Right lobe of liver (tissue), 6 donors: Measurements from ENCODE around the gene VWA8. TPM values are rescaled to one million over a fixed set of nuclear protein-coding genes. Genes with fewer than 3 reads are reported as not detected.
A peak's percentile ranks its signal among the peaks of the same experiment; 100 is the strongest.
"Not testable (repeated sequence)": the region's sequence is repeated elsewhere in the genome, so short reads cannot be mapped to it uniquely, and the experiment has no call there.

ENCODE experiments used
- ATAC-seq, 4 donors: fragments of 200-7000 bp; cut with Tn5 transposase; one replicate each; pipeline ENCODE4 v1.9.1; 2020; ENCODE audit warnings: mild to moderate bottlenecking in 4 of 4, moderate library complexity in 4 of 4
- DNase-seq, 3 donors: peaks; one replicate each; pipeline ENCODE4 v3.0.0-alpha.2; 2020
- H3K27ac ChIP-seq, 3 donors: fragments of 200-600 bp; one replicate each; pipeline ENCODE4 v1.8.0; 2022
- H3K27me3 ChIP-seq, 2 donors: fragments of 200-600 bp; one replicate each; pipeline ENCODE4 v1.8.0; 2022
- H3K36me3 ChIP-seq, 4 donors: fragments of 200-600 bp; sonication (generic) in 1 of 4; one replicate each; pipeline versions ENCODE4 v1.5.1 to v1.8.0; 2017 to 2022; ENCODE audit warnings: control low read depth in 1 of 4
- H3K4me1 ChIP-seq, 4 donors: fragments of 200-600 bp; sonication (generic) in 1 of 4; one replicate each; pipeline versions ENCODE4 v1.5.1 to v1.8.0; 2017 to 2022; ENCODE audit warnings: control low read depth in 1 of 4
- H3K4me3 ChIP-seq, 3 donors: fragments of 200-600 bp; one replicate each; pipeline ENCODE4 v1.8.0; 2022
- H3K9me3 ChIP-seq, 4 donors: fragments of 200-600 bp; sonication (generic) in 1 of 4; one replicate each; pipeline versions ENCODE4 v1.5.1 to v1.8.0; 2017 to 2022; ENCODE audit warnings: control low read depth in 1 of 4
- CTCF ChIP-seq, 4 donors: fragments of 200-600 bp in 3 of 4; fragments of 450-650 bp in 1 of 4; IDR thresholded peaks; one replicate each; pipeline versions ENCODE4 v1.5.1 to v1.8.0; 2016 to 2022; ENCODE audit warnings: antibody characterized with exemption in 4 of 4, mild to moderate bottlenecking in 2 of 4
- POLR2A ChIP-seq: fragments of 450-650 bp; IDR thresholded peaks from one replicate; pipeline ENCODE4 v1.6.1; 2017; ENCODE audit warnings: antibody characterized with exemption, mild to moderate bottlenecking
- WGBS: methylation state at CpG from one replicate; pipeline ENCODE4 v1.1.6; 2018; ENCODE audit warnings: low coverage, low lambda C conversion rate; ENCODE audit not compliant: insufficient coverage; ENCODE audit errors: missing lambda C conversion rate; 5-methylcytosine and 5-hydroxymethylcytosine counted together
- intact Hi-C, 2 donors: fragments of 100-400 bp; cut with DNase I; formaldehyde crosslinking; loops; one replicate each; pipeline versions ENCODE4 v1.11.2 to v1.14.1; 2022
- total RNA-seq, 6 experiments: library from RNA; depleted of rRNA in 2 of 6; stranded (reverse); fragments of >200 nt in 2 of 6; fragmentation: NEBNext Ultra II Directional in 3 of 6; extraction: Animal tissue kit (Norgen Biotek cat#: 25700) in 3 of 6; gene quantifications; one replicate each; pipeline versions ENCODE4 v1.1.0 to v1.2.4, GENCODE V29; 2016 to 2023
- donor health status: DM: no; HTN: yes; CAD: no.
- donor health status: DM: no; HTN: no; CAD: no.
- donor health status: DM: no; HTN: no; CAD: no.
- donor health status: DM: no; HTN: yes; CAD: no.
- donor health status: DM: no; HTN: yes; CAD: no.

VWA8 gene
- total RNA-seq, 6 experiments from 2014 or later = 19.4 to 33.8 (median 30.8) TPM

- Histone ChIP-seq H3K27me3 (no peaks in the 10 kb centered on the region), H3K27ac (peak overlapping the region in 1 of 3 donors; percentile 10), H3K4me1 (peaks cover 0 to 5% (median 0%) of the 10 kb centered on the region in 4 donors), H3K9me3 (no peaks in the 10 kb centered on the region), H3K4me3 (no peak overlapping the region), H3K36me3 (no peaks in the 10 kb centered on the region)
- TF ChIP-seq CTCF (IDR thresholded peaks at IDR 0.05) (no peak), POLR2A (no peak)
- DNase-seq (no peak), ATAC-seq (peak in 1 of 4 donors; percentile 38)
- intact Hi-C loops = no loop called here
- WGBS = 84% methylated on average over 4 of the region's 6 CpGs
Observed at GRCh38 chr13:41622432-41623429, 338.2 kb downstream of the VWA8 start.

GRCh38 chr13:41621716-41622431, 339.0 kb downstream of the VWA8 start:
- no peaks in the 10 kb centered on the region for H3K9me3 ChIP-seq
- intact Hi-C loops = no loop called here
- H3K4me1 ChIP-seq = peaks cover 0 to 5% (median 0%) of the 10 kb centered on the region in 4 donors
- no peaks in the 10 kb centered on the region for H3K36me3 ChIP-seq
- DNase-seq = peak in 1 of 3 donors; percentile 59
- no peaks in the 10 kb centered on the region for H3K27me3 ChIP-seq
- H3K27ac ChIP-seq = peak overlapping the region in 1 of 3 donors; percentile 26
- TF ChIP-seq POLR2A (no peak), CTCF (IDR thresholded peaks at IDR 0.05) (no peak)
- no peak overlapping the region for H3K4me3 ChIP-seq
- 83% methylated on average over 5 of the region's 5 CpGs for WGBS
- ATAC-seq = peak in 3 of 4 donors; percentile 29 to 70 (median 48)

GRCh38 chr13:41617633-41618032, 343.3 kb downstream of the VWA8 start:
- H3K9me3 ChIP-seq, H3K4me3 ChIP-seq, H3K4me1 ChIP-seq, H3K27me3 ChIP-seq, DNase-seq, intact Hi-C loops, ATAC-seq, H3K27ac ChIP-seq: not testable (repeated sequence)
- peaks cover 0 to 13% (median 0%) of the 10 kb centered on the region in 4 donors for H3K36me3 ChIP-seq
- WGBS = 95% methylated on average over 5 of the region's 5 CpGs

- TF ChIP-seq POLR2A (no peak), CTCF (IDR thresholded peaks at IDR 0.05) (no peak)
- Histone ChIP-seq H3K4me1 (peaks cover 0 to under 1% (median 0%) of the 10 kb centered on the region in 4 donors), H3K27ac (no peak overlapping the region), H3K27me3 (no peaks in the 10 kb centered on the region), H3K9me3 (no peaks in the 10 kb centered on the region), H3K36me3 (peaks cover 0 to 17% (median 2%) of the 10 kb centered on the region in 4 donors), H3K4me3 (no peak overlapping the region)
- DNase-seq (no peak), ATAC-seq (no peak)
- WGBS = 85% methylated on average over 2 of the region's 3 CpGs
- intact Hi-C loops = no loop called here
Observed at GRCh38 chr13:41616151-41616550, 344.8 kb downstream of the VWA8 start.

- no peak overlapping the region for H3K27ac ChIP-seq
- ATAC-seq (no peak), DNase-seq (no peak)
- no peak overlapping the region for H3K4me3 ChIP-seq
- H3K4me1 ChIP-seq = no peaks in the 10 kb centered on the region
- H3K27me3 ChIP-seq = no peaks in the 10 kb centered on the region
- H3K9me3 ChIP-seq = no peaks in the 10 kb centered on the region
- no peak for TF ChIP-seq CTCF (IDR thresholded peaks at IDR 0.05)
- TF ChIP-seq POLR2A = no peak
- H3K36me3 ChIP-seq = peaks cover 0 to 23% (median 5%) of the 10 kb centered on the region in 4 donors
- intact Hi-C loops = no loop called here
Observed at GRCh38 chr13:41615528-41615855, 345.4 kb downstream of the VWA8 start.
